TTC549 (cell line): ENCODE results near the gene BTBD16.

Experiments used
- FAIRE-seq: peaks from 2 replicates; lab custom pipeline; 2012; peaks lifted over from hg19 to GRCh38; lab: Jason Lieb, UNC

The BTBD16 gene

DNA sequence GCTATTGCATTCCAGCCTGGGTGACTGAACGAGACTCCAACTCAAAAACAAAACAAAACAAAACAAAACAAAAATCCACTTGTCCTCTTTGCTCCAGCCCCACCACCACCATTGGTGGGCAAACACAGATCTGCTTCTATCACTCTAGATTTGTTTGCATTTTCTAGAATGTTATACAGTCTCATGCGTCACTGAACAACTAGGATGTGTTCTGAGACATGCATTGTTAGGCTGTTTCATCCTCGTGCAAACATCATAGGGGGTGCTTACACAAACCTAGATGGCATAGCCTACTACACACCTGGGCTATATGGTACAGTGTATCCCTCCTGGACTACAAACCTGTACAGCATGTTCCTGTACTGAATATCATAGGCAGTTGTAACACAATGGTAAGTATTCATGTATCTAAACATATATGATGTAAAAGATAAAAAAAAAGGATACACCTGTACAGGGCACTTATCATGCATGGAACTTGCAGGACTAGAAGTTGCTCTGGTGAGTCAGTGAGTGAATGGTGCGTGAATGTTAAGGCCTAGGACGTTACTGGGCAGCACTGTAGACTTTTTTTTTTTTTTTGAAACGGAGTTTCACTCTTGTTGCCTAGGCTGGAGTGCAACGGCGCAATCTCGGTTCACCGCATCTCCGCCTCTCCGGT, 45.3 kb downstream of the BTBD16 start:
- no peak for FAIRE-seq

DNA sequence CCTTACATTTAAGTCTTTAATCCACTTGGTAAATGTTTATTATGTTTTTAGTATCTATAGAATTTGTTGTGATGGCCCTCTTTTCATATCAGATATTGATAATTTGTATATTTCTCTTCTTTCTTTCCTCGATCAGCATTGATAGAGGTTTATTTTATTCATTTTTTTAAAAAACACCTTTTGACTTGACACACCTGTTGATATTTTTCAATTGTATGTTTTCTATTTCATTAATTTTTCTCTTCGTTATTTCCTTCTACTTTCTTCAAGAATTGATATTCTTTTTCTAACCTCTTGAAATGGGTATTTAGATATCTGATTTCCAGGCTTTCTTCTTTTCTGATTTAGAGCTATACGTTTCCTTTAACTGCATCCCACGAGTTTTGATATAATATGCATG, 50.9 kb downstream of the BTBD16 start:
- FAIRE-seq, result no peak

DNA sequence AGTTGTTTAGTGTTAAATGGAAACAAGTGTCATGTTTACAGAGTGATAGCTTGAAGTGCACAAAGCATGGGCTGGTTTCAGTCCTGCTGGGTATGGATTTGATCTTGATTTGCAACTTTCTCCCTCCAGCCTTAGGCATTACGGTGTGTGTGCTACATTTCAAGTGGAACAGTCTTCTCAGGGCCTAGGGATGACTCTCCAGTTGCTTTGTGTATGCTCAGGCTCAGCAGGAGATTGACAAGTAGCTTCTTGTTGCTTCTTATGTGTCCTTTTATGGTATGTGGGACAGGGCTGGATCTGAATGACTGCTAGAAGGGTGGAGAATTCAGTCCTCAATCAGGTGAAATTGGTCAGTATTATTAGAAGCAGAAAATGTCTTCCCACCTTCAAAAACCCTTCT, 52.1 kb downstream of the BTBD16 start:
- no peak for FAIRE-seq

GRCh38 chr10:122323941-122324675, 53.0 kb downstream of the BTBD16 start:
- no peak for FAIRE-seq

DNA sequence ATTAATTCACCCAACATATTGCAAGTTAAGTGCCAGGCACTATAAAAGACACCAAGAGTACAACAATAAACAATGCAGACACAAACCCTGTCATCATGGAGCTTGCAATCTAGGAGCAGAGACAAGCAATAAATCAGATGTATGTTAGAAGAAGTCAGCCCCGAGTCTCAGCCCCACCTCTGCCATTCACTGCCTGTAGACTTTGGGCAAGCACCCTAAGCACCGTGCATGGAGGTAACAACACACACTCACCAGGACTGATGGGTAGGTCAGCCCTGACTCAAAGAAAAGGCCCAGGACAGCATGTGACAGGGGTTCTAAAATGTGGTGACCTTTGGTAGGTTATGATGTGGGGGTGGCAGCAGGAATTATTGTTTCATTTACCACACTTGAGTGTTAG, 54.1 kb downstream of the BTBD16 start:
- no peak for FAIRE-seq

DNA sequence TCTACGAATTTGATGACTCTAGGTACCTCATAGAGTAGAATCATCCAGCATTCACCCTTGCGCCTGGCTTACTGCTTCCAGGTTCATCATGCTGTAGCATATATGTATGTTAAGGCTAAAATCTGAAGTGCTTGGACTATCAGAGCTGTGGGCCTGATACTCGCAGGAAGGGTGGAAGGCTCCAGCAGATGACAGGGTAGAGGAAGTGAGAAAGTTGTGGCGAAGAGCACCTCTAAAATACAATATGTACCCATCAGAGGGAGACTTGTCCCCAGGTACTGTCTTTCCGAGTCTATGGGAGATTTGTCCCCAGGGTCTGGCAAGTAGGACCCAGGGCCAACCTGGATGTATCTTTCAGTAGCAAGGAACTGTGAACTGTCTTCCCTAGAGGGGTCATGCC, 55.3 kb downstream of the BTBD16 start:
- FAIRE-seq, result no peak

DNA sequence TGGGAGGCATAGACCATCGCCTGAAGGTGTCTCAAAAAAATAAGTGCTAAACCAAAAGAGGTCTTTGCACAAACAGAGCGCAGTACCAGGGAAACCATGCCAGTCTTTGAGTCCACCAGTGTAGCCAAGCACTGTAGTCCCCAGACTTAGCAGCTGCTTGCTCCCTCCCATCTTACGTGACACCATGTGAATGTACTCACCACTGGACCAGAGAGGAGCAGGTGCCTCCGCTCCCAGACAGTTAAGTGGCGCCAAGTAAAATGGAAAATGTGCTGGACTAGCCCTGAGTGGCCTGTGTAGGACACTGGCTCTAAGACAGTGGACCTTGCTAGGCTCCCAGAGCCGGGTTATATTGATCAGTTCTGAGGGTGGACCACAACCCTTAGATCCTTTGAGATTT, 55.7 kb downstream of the BTBD16 start:
- no peak for FAIRE-seq

GRCh38 chr10:122327237-122328206, 56.4 kb downstream of the BTBD16 start:
- no peak for FAIRE-seq

- no peak for FAIRE-seq
Measured at GRCh38 chr10:122328676-122329075, 57.6 kb downstream of the BTBD16 start.

- no peak for FAIRE-seq
Measured at GRCh38 chr10:122329416-122329815, 58.3 kb downstream of the BTBD16 start.

- FAIRE-seq, result no peak
Measured at GRCh38 chr10:122331100-122331499, 60.0 kb downstream of the BTBD16 start.

GRCh38 chr10:122331615-122332446, 60.7 kb downstream of the BTBD16 start:
- no peak for FAIRE-seq

DNA sequence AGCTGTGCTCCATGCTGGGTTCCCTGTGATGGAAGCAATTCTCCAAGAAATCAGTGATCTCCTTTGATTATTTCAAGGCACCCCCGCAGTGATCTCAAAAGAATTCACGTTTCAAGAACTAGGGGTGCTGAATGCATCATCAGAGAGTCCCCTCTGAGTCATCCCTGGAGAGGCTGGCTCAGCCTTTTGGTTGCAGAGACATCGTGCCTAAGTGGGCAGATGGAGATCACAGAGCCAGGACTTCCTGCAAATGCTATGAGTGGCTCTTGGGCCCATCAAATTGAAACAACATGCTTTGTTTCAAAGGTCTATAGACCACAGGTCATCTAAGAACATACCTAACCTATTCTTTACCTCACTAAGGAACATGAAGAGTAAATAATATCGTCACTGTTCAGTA, 61.9 kb downstream of the BTBD16 start:
- no peak for FAIRE-seq

DNA sequence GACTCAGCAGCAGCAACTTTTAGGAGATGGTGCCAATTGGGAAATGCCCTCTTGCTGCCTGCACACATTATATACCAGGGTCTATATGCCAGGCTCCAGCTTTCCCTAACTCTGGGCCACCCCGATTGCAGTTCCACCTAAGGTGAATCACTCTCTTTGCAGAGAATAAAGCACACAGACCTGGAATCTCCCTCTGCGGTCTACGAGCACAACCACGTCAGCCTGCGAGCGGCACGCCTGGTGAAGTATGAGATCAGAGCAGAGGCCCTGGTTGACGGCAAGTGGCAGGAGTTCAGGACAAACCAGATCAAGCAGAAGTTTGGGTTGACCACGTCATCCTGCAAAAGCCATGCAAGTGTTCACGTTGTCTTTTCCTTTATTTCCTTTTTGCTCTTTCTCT, 65.2 kb downstream of the BTBD16 start:
- FAIRE-seq, result no peak

DNA sequence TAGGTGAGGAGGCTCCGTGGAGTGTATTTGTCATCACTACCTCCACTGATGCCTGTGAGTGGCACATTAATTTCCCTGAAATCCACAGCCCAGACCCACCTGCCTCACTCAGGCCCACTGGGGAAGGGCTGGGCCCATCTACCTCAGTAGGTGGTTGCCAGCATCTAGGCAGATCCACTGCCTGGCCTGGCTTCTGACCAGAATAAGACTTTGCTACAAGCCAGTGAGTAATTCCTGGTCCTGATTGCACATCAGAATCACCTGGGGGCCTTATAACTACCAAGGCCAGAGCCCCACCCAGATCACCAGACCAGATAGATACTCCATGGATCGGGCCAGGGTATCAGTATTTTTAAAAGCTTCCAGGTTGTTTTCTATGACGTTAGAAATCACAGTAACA, 65.9 kb downstream of the BTBD16 start:
- FAIRE-seq, result no peak

DNA sequence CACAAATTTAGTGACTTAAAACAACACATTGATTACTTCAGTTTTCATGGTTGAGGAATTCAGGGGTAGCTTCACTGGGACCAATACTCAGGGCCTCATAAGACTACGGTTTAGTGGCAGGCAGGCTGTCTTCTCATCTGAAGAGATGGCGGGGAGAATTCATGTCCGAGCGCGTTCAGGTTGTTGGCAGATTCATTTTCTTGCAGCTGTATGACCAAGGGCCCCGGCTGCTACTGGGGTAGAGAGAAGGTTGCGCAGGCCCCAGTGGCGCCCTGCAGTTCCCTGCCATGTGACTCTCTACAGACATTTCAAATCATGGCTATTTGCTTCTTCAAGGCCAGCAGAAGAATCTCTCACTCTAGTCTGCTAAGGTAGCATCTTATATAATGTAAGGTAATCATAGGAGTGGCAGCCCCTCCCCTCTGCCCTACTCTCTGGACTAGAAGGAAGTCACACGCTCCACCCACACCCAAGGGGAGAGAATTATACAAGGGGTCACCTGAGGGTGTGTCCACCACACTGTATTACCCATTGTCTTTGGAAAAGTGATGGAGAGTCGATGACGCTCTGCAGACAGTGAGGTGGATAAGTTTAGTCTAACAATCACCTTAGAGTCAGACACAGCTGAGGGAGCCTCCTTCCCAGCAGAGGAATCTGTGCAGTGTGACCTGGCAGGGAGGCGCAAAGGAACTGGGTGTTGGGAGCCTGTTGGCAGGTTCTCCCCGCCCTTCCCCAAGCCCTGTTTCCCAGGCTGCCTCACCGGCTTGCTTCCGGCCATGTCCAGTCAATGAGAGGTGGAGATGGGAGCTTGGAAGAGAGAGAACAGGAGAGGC, 67.7 kb downstream of the BTBD16 start:
- no peak for FAIRE-seq

DNA sequence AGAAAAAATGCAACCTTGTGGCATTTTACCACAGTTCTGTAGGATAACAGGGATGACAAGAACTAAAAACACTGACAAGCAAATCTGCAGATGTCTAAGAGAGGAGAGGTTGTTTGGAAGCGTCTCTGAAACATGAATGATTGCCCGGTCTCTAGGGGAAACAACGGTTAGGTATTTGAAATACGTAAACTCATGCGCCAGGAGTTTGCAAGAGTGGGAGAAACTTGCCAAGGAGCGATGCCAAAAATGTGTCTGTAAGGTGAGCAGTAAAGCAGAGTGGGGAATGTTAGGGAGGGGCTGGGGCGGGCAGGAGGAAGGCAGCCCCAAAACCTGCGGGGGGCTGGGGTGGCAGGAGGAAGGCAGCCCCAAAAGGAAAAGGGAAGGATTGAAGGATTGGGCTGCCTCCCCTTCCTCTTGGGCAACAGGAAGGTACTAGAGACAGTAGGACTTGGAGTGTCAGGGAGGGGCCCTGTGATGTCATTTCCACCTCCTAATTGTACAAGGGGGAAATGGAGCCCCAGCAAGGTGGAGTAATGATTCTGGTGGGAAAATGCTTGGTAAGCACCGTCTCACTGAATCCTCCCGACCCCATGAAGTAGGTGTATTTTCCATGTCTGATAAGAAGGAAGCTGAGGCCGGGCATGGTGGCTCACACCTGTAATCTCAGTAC, 70.2 kb downstream of the BTBD16 start:
- no peak for FAIRE-seq

DNA sequence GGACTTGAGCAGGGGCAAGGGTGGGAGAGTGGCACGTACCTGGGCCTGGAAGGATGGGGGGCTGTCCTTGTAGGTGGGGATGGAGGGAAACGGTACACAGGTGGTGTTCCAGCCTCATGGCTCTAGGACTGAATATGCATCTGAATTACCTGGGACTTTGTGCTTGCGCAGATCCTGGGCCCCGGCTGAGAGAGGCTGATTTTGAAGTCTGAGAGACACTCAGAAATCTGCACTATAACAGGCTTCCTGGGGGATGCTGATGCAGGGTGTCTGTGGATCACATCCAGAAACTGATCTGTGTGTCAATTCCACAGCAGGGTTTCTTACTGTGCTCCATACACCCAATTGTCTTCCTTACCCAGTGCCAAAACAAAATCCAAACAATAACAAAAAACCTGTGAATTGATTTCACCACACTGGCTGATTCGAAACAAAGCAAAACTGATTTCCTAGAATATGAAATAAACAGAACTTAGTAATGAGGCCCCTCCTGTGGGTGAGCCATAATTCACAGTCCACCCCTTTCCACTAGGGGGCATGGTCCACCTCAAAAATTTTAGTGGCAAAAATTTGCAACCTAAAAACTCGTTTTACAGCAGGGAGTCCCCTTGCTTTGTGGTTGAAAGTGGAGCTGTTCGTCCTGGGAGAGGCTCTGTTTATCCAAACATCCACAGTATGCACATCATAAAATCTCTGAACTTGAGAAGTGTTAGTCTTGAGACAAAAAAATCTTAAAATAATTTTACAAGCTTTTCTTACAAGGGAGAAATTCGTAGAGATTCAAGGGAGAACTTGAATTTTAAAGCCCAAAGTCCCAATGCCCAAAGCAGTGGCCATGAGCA, 71.4 kb downstream of the BTBD16 start:
- no peak for FAIRE-seq

DNA sequence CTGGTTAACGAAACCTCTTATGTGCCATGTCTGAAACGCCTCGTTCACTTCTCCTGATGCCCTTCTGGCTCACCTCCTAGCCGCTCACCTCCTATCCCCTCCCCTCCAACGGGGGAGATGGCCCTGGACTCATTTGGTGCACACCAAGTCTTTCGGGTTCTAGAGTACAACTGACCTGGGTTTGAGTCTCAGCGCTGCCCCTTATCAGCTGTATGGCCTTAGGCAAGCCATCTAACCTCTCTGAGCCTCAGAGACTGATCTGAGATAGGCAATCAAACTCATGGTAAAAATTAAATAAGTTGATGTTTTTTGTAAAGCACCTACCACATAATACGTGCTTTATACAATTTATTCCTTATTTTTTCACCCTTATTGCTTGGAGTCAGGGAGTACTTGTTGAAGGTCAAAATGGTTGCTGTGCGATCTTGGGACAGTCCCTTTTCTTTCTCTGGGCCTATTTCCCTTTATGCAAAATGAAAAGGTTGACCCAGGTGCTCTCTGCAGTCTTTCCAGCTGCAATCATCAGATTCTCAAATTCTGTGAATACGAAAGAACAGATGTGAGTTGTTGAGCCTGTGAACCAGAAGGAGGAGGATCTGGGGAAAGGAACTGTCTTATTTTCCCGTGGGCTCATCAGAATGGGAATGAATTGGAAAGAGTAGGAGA, 72.2 kb downstream of the BTBD16 start:
- FAIRE-seq, result no peak
